Measurements from ENCODE around the gene DOCK11. TPM values are rescaled to one million over a fixed set of nuclear protein-coding genes. Genes with fewer than 3 reads are reported as not detected.

Gene DOCK11
- total and polyA plus RNA-seq, 2 donors (not counting 3 experiments of a cell fraction or from before 2014, with no cell fraction given) = 0.37 to 0.86 TPM

DNA sequence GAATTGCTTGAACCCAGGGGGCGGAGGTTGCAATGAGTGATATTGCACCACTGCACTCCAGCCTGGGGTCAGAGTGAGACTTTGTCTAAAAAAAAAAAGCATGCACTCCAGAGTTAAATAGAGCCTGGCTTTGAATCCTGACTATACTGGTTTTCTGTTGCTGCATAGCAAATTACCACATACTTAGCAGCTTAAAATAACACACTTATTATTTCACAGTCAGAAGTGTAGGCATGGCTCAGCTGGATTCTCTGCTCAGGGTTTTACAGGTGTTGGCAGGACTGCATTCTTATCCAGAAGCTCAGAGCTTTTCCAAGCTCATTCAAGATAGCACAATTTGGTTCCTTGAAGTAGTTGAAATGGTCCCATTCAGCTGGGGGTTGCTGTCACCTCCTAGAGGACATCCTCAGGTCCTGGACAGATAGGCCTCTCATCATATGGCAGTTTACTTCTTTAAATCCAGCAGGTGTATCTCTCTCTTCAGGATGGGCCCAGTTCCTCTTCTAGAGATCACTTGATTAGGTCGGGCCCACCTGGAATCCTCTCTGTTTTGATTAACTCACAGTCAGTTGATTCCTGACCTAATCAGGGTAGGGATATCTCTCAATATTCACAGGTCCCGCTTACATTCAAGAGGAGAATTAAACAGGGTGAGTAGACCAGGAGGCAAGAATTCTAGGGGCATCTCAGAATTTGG, 26.8 kb downstream of the DOCK11 start:
- dilution Hi-C loops (cut with MboI; ENCODE audit: extremely low pct_ligation_motif_present, low sequenced_read_pairs) (no loop called here), intact Hi-C loops (cut with micrococcal nuclease) (no loop called here)
- H3K9ac ChIP-seq (replicated peaks; ENCODE audit: extremely low read depth, insufficient read depth, low read length) = no peak overlapping the region
- H3K27ac ChIP-seq (ENCODE audit: insufficient read depth, low read depth, low read length) = no peak overlapping the region
- ChIA-PET POLR2A (no interaction called here), CTCF (no interaction called here)
- no TSS peak for BruUV-seq (replicated peaks)
- TF ChIP-seq, protein P1, sequence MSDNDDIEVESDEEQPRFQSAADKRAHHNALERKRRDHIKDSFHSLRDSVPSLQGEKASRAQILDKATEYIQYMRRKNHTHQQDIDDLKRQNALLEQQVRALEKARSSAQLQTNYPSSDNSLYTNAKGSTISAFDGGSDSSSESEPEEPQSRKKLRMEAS (IDR thresholded peaks at IDR 0.05; ENCODE audit: insufficient read depth, insufficient read length) = no peak
- TF ChIP-seq, protein P2, sequence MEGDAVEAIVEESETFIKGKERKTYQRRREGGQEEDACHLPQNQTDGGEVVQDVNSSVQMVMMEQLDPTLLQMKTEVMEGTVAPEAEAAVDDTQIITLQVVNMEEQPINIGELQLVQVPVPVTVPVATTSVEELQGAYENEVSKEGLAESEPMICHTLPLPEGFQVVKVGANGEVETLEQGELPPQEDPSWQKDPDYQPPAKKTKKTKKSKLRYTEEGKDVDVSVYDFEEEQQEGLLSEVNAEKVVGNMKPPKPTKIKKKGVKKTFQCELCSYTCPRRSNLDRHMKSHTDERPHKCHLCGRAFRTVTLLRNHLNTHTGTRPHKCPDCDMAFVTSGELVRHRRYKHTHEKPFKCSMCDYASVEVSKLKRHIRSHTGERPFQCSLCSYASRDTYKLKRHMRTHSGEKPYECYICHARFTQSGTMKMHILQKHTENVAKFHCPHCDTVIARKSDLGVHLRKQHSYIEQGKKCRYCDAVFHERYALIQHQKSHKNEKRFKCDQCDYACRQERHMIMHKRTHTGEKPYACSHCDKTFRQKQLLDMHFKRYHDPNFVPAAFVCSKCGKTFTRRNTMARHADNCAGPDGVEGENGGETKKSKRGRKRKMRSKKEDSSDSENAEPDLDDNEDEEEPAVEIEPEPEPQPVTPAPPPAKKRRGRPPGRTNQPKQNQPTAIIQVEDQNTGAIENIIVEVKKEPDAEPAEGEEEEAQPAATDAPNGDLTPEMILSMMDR (IDR thresholded peaks at IDR 0.05; ENCODE audit: extremely low read depth in 1 of 2, insufficient read depth in 1 of 2, low read depth in 1 of 2, low read length in 2 of 2) = no peak
- TF ChIP-seq GATA2 (IDR thresholded peaks at IDR 0.05; ENCODE audit: insufficient read depth, insufficient read length, low read depth, low read length) = no peak
- TF ChIP-seq MYC (IDR thresholded peaks at IDR 0.05; ENCODE audit: low read depth, low read length) = no peak
- no peak for TF ChIP-seq POLR2A (IDR thresholded peaks at IDR 0.05; ENCODE audit: low read depth, low read length)
- no peak for TF ChIP-seq POLR2AphosphoS5 (IDR thresholded peaks at IDR 0.05; ENCODE audit: insufficient read depth, low read depth, low read length)
- no peak for TF ChIP-seq JUN (IDR thresholded peaks at IDR 0.05; ENCODE audit: borderline replicate concordance, insufficient read depth, insufficient read length, low read depth)
- no peak for TF ChIP-seq EZH2 (IDR thresholded peaks at IDR 0.05; ENCODE audit: borderline replicate concordance, low read depth, low read length, severe bottlenecking)
- no peak for TF ChIP-seq FOS (IDR thresholded peaks at IDR 0.05; ENCODE audit: borderline replicate concordance, insufficient read depth, low read length)
- no peak overlapping the region for H3K4me3 ChIP-seq (replicated peaks in 1 of 3; ENCODE audit: insufficient read depth in 1 of 3, low read depth in 1 of 3, low read length in 3 of 3)
- no peaks in the 10 kb centered on the region for H3K27me3 ChIP-seq (ENCODE audit: control insufficient read depth in 2 of 2, insufficient read depth in 2 of 2, low read length in 2 of 2)
- no peak overlapping the region for H3K4me2 ChIP-seq (ENCODE audit: insufficient read depth, low read length)
- no peaks in the 10 kb centered on the region for H3K4me1 ChIP-seq (ENCODE audit: control insufficient read depth, extremely low read depth, insufficient read depth, low read length)
- H3K36me3 ChIP-seq (ENCODE audit: control insufficient read depth in 2 of 2, extremely low read depth in 1 of 2, insufficient read depth in 2 of 2, low read length in 2 of 2) = no peaks in the 10 kb centered on the region
- H3K79me2 ChIP-seq (ENCODE audit: control insufficient read depth, insufficient read depth, low read length) = no peaks in the 10 kb centered on the region
- no peaks in the 10 kb centered on the region for H4K20me1 ChIP-seq (replicated peaks; ENCODE audit: control insufficient read depth, extremely low read depth, insufficient read depth, low read length)
- H2AFZ ChIP-seq (ENCODE audit: low read depth, low read length) = no peak overlapping the region
- DNase-seq (ENCODE audit: low read depth, low spot score) = no peak
- no peak for FAIRE-seq
- H3K9me3 ChIP-seq (replicated peaks; ENCODE audit: control insufficient read depth, insufficient read depth, low read length) = no peaks in the 10 kb centered on the region
- H3K9me1 ChIP-seq (replicated peaks; ENCODE audit: control insufficient read depth, extremely low read depth, insufficient read depth, low read length) = no peaks in the 10 kb centered on the region
